ENCODE data around the gene SCGB3A1.

SCGB3A1 gene

DNA sequence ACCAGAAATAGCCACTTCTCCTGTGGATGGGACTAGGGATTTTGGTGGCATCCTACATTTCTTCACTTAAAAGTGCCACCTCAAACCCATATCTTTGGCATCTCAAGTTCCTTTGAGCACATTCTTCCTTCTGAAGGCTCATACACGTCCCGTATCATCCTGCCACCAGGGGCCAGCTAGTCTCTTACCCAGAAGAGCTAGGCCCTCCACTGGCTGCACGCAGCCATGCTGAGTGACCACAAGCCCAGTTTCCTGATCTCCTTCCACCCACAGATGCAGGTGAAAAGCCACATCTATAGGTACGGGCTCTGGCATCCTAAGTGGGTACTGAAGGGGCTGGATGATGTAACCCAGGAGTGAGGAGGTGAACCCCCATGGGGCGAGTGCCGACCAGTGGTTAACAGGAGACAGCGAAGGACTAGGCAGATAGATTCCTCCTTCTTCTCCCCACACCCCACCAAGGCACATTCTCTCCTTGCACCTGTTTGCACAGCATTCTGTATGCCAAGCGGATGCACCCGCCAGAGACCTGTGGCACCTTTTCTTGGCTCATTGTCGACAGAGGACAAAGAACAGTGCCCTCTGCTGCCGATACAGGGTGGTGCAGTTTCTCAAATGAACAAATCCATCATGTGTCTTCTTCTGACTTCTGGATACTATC lies 14.4 kb upstream of the SCGB3A1 start:
- TF ChIP-seq CTCF (conservative IDR thresholded peaks at IDR 0.05; ENCODE audit: control insufficient read depth, insufficient read depth, low read depth, low read length) = peak; percentile 83
- H3K4me3 ChIP-seq (ENCODE audit: control insufficient read depth, low read depth, low read length) = no peak overlapping the region
- DNase-seq (ENCODE audit: low read depth) = peak; percentile 63

- no peak for TF ChIP-seq CTCF (conservative IDR thresholded peaks at IDR 0.05; ENCODE audit: control insufficient read depth, insufficient read depth, low read depth, low read length)
- no peak overlapping the region for H3K4me3 ChIP-seq (ENCODE audit: control insufficient read depth, low read depth, low read length)
- DNase-seq (ENCODE audit: low read depth) = no peak
These were observed 13.0 kb upstream of the SCGB3A1 start for GRCh38 chr5:180604271-180604670.

- no peak for TF ChIP-seq CTCF (conservative IDR thresholded peaks at IDR 0.05; ENCODE audit: control insufficient read depth, insufficient read depth, low read depth, low read length)
- DNase-seq (ENCODE audit: low read depth) = no peak
- H3K4me3 ChIP-seq (ENCODE audit: control insufficient read depth, low read depth, low read length) = no peak overlapping the region
These were observed 11.8 kb upstream of the SCGB3A1 start for GRCh38 chr5:180603076-180603594.

GRCh38 chr5:180602481-180603075 lies 11.3 kb upstream of the SCGB3A1 start:
- DNase-seq (ENCODE audit: low read depth) = no peak

DNA sequence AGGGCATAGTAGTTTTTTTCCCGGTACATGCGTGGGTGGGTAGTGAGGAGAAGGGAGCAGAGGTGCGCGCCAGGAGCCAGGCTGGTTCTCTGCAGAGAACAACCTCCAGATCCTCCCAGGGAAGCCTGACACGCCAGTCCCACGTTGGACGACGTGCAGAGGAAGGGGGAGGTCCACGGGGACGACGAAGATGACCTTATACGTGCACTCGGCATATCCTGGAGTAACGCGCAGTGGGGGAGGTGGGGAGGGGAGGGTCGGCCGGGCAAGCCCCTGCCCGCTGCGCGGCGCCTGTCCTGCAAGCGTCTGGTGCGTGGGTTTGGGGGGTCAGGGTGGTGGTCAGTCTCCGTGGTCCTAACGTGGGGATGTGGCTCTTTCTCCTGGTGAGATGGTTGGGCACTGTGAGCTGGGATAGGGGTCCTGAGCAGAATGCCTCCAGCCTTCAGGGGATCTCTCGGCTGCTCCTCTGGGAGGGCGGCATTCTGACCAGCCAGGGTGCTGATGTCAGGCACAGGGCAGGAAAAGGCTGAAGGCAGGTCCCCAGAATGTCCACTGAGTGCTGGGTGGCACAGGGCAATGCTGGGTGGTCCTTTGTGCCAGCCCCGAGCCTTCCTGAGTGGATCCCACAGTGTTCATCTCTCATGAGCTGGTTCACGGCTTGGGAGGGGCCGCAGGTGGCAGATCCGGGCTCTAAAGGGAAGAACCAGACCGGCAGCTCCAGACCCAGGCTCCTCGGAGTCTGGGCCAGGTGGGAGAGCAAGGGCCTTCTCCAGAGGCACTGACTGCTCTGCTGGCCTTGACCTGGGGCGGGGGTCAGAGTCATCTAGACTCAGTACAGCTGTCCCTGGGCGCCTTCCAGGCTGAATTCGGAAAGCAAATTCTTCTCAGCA lies 10.5 kb upstream of the SCGB3A1 start:
- H3K4me3 ChIP-seq (ENCODE audit: control insufficient read depth, low read depth, low read length) = no peak overlapping the region
- TF ChIP-seq CTCF (conservative IDR thresholded peaks at IDR 0.05; ENCODE audit: control insufficient read depth, insufficient read depth, low read depth, low read length) = no peak
- no peak for DNase-seq (ENCODE audit: low read depth)

More at GRCh38 chr5:180602481-180603075, 11.3 kb upstream of the SCGB3A1 start:
- TF ChIP-seq CTCF (conservative IDR thresholded peaks at IDR 0.05; ENCODE audit: control insufficient read depth, insufficient read depth, low read depth, low read length) = no peak
- H3K4me3 ChIP-seq (ENCODE audit: control insufficient read depth, low read depth, low read length) = no peak overlapping the region

GRCh38 chr5:180600554-180601041 lies 9.3 kb upstream of the SCGB3A1 start:
- DNase-seq (ENCODE audit: low read depth) = no peak
- no peak for TF ChIP-seq CTCF (conservative IDR thresholded peaks at IDR 0.05; ENCODE audit: control insufficient read depth, insufficient read depth, low read depth, low read length)
- H3K4me3 ChIP-seq (ENCODE audit: control insufficient read depth, low read depth, low read length) = no peak overlapping the region

All from fibroblast of mammary gland (primary cell).